Measurements from ENCODE around the gene MYPN. TPM values are rescaled to one million over a fixed set of nuclear protein-coding genes. Genes with fewer than 3 reads are reported as not detected.
"Not testable (repeated sequence)": the region's sequence is repeated elsewhere in the genome, so short reads cannot be mapped to it uniquely, and the experiment has no call there.

The MYPN gene
- total RNA-seq, 2 experiments from 2014 or later = not detected

DNA sequence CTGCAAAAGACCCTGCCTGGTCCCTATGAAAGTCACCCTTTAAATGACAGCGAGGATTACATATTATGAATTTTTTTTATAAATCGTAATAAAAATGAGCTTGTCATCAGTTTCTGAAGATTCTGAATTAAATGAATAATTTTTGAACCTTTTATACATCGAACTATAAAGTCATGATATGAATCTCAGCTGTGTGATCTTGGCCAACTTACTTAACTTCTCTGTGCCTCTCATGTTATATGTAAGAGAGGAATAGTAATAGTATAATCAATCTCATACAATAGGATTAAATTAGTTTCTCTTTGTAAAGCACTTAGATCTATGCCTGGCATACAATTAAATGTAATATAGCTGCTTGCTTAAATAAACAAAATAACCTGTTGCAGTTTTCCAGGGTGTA is 127.9 kb downstream of the MYPN start:
- Mint-ChIP-seq H3K4me3 (no peak overlapping the region), H3K9me3 (no peaks in the 10 kb centered on the region), H3K4me1 (no peaks in the 10 kb centered on the region), H3K36me3 (no peaks in the 10 kb centered on the region), H3K27me3 (peaks cover 9% of the 10 kb centered on the region), H3K27ac (no peak overlapping the region)
- no peak for DNase-seq

DNA sequence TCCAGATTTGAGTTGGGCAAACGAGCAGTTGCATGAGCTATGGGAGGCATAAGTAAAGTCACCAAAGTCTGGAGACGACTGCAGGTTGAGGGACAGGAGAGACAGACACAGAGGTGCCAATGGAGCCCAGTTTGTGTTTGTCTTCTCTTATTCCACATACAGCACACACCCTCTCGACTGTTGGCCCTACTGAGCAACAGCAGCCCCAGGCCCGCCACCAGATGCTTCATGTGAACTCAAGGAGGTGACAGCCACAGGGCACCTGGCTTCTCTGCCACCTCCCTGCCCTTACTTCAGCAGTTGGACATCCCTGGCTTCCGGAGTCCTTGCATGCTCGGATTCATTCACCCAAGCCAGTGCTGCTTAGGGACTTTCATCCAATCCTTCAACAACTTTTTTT is 129.1 kb downstream of the MYPN start:
- no peak for DNase-seq
- Mint-ChIP-seq H3K36me3 (no peaks in the 10 kb centered on the region), H3K27me3 (no peaks in the 10 kb centered on the region), H3K4me1 (no peaks in the 10 kb centered on the region), H3K4me3 (no peak overlapping the region), H3K9me3 (no peaks in the 10 kb centered on the region), H3K27ac (no peak overlapping the region)

DNA sequence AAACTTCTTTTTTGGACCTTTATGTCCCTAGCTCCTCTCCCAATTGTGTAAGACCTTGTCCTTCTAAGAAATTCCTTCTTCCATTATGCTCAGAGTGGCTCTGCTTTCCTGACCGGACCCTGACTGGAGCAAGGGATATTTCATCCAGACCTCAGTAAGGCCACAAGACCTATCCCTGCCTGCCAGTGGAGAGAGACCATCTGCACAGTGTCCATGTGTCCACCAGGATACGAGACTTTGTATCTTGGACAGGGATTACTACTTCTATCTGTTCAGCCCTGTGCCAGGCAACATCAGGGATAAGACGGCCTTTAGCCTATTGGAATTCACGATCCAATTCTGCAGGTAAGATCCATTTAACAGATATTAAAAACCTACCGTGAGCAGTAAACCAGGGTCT is 129.8 kb downstream of the MYPN start:
- Mint-ChIP-seq H3K9me3 (no peaks in the 10 kb centered on the region), H3K36me3 (no peaks in the 10 kb centered on the region), H3K4me1 (no peaks in the 10 kb centered on the region), H3K4me3 (no peak overlapping the region), H3K27ac (no peak overlapping the region), H3K27me3 (no peaks in the 10 kb centered on the region)
- no peak for DNase-seq

DNA sequence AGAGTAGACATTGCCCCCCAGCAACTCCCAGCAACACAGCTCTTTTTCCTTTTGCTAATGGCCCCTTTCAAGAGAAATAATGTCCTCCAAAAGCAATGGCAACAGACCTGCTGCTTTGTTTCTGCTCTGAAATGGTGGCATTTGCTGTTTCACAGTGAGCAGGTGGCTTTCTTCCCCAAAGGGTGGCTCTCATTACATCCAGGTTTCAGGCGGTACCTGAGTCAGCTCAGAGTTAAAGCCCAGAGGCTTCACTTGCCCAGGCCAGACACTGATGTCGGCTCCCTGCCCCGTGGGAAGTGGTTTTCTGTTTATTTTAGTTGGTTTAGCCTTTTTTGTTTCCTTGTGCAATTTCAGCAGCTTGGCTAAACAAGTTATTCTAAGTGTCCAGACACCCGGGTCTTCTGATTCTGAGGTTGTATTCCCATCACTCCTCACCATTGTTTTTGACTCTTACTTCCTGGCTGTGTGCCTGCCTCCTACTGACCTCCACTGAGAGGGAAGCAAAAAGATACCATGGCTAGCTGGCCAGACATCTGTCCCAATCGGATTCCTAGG is 130.4 kb downstream of the MYPN start:
- Mint-ChIP-seq H3K27me3 (no peaks in the 10 kb centered on the region), H3K4me3 (no peak overlapping the region), H3K27ac (no peak overlapping the region), H3K4me1 (no peaks in the 10 kb centered on the region), H3K36me3 (no peaks in the 10 kb centered on the region), H3K9me3 (no peaks in the 10 kb centered on the region)
- no peak for DNase-seq

DNA sequence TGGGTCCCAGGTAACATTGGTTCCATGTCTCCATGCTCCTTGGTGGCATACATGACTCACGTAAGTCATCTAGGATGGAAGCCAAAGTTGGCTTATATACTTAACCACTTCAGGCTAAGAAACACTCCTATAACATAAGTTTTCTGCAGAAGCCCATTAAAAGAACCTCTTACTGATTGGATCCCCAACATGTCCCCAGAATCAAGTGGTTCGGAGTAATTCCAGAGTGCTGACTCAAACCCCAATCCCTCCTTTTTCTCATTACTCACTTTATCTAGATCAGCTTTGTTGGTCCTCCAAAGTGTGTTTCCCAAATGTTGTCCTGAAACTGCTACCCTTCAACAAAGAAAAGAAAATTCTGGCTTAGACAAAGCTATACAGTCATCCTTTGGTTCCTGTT is 132.8 kb downstream of the MYPN start:
- Mint-ChIP-seq H3K27ac (no peak overlapping the region), H3K27me3 (no peaks in the 10 kb centered on the region)

DNA sequence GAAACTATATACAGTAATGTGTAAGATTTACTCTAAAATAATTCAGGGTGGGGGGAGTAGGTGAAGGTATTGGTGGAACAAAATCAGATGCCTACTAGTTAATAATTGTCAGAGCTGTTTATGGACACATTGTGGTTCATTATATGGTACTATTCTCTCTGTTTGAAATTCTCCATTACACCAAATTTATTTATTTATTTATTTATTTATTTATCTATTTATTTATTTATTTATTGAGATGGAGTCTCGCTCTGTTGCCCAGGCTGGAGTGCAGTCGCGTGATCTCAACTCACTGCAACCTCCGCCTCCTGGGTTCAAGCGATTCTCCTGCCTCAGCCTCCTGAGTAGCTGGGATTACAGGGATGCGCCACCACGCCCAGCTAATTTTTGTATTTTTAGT is 137.1 kb downstream of the MYPN start:
- not testable (repeated sequence) for H3K27me3 Mint-ChIP-seq, H3K36me3 Mint-ChIP-seq, H3K9me3 Mint-ChIP-seq, H3K4me3 Mint-ChIP-seq, H3K27ac Mint-ChIP-seq, DNase-seq, H3K4me1 Mint-ChIP-seq

More for the DNA sequence above, 132.8 kb downstream of the MYPN start:
- Mint-ChIP-seq H3K9me3 (no peaks in the 10 kb centered on the region), H3K4me1 (no peaks in the 10 kb centered on the region), H3K36me3 (no peaks in the 10 kb centered on the region), H3K4me3 (no peak overlapping the region)
- no peak for DNase-seq

DNA sequence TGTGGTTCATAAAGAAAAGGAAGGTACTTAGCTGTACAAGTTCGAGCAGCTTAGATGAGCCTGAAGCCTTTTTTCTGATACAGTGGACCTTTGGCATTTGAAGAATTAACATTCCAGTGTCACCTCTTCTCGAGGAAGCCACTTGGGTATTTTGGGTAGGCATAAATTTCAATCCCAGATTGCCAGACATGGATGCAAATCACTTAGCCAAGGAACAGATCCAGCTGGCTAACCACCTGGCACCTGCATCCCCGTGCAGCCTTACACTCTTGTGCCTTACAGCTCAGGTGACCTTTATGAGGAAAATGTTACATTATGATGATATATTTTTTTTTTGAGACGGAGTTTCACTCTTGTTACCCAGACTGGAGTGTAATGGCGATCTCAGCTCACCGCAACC is 138.6 kb downstream of the MYPN start:
- Mint-ChIP-seq H3K27ac (no peak overlapping the region), H3K9me3 (no peaks in the 10 kb centered on the region), H3K27me3 (no peaks in the 10 kb centered on the region), H3K4me3 (no peak overlapping the region), H3K4me1 (peaks cover 7% of the 10 kb centered on the region), H3K36me3 (no peaks in the 10 kb centered on the region)
- no peak for DNase-seq

DNA sequence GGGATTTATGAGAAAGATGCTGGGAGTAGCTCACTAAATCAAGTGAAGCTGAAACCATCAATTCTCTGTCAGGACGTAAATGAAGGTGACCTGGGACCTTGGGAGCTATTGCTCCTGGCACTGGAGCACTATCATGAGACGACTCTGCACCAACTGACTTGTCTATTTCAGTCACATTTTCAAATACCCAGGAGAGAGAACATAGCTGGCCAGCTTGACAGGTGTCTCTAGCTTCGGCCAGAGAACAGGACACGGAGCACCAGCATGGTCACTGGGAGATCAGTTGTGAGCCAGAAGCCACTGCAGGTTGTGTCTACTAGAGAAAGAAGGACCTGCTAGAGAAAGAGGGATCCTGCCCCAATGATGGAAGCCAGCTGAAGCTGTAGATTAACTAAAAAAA is 140.0 kb downstream of the MYPN start:
- H3K9me3 Mint-ChIP-seq = no peaks in the 10 kb centered on the region
- peaks cover 7% of the 10 kb centered on the region for H3K4me1 Mint-ChIP-seq
- H3K36me3 Mint-ChIP-seq = no peaks in the 10 kb centered on the region
- no peaks in the 10 kb centered on the region for H3K27me3 Mint-ChIP-seq
- DNase-seq = no peak
- H3K4me3 Mint-ChIP-seq = no peak overlapping the region
- H3K27ac Mint-ChIP-seq = no peak overlapping the region

DNA sequence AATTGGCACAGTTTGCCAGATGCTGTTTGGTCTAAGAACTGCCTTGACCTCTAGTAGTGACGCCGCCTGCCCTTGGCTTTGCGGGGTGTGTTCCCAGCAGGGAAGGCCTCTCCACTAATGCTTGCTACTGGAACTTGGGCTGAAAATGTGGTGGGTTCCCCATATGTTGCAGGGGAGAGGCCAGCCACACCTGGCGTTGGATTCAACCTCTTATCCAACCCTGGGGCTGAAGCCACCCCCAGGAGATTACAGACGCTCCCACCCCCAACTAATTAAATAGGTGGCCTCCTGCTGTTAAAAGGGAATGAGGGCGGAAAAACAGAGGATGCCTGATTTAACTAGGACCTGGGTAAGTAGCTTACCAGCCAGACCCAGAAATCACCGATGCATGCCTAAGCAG is 141.9 kb downstream of the MYPN start:
- Mint-ChIP-seq H3K27me3 (no peaks in the 10 kb centered on the region), H3K9me3 (no peaks in the 10 kb centered on the region), H3K4me3 (no peak overlapping the region), H3K27ac (no peak overlapping the region), H3K4me1 (peaks cover 7% of the 10 kb centered on the region), H3K36me3 (no peaks in the 10 kb centered on the region)
- no peak for DNase-seq

DNA sequence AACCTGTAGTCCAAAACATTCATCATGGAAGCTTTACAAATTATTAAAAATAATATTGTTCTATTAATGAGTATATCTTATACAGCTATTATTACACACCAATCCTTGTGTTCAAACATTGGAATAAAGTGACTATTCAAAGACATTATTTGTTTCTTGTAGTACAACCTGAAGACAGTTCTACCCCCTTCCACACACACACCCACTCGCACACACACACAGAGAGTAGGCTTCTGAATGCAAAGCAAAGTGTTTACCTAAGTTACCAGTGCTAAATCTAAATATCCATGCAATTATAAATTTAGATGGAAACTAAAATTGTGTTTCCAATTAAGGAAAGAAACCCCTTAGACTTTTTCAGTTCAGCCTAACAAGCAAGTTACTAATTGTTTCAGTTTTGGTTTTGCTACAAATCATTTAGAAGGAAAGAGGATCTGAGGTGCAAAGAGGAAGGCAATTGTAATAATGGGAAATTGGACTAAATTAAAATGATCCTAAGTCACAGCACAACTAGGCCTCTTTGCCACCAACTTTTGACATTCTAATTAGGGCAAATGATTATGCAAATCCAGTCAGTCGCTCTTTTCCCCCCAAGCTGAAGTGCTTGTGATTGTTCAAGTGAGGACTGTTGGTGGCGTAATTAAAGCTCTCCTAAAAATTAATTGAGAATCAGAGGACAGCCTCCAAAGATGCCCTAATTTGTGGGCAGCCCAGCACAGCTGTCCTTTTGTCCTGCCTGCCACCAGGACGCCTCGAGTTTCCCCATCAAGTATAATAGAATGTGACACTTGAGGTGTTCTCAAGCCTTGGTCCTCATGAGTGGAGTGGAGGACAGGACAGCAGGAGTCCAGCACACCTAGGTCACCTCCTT is 142.6 kb downstream of the MYPN start:
- DNase-seq = no peak
- no peak overlapping the region for H3K27ac Mint-ChIP-seq
- H3K4me3 Mint-ChIP-seq = no peak overlapping the region
- no peaks in the 10 kb centered on the region for H3K27me3 Mint-ChIP-seq
- no peaks in the 10 kb centered on the region for H3K36me3 Mint-ChIP-seq
- peaks cover 7% of the 10 kb centered on the region for H3K4me1 Mint-ChIP-seq
- no peaks in the 10 kb centered on the region for H3K9me3 Mint-ChIP-seq

DNA sequence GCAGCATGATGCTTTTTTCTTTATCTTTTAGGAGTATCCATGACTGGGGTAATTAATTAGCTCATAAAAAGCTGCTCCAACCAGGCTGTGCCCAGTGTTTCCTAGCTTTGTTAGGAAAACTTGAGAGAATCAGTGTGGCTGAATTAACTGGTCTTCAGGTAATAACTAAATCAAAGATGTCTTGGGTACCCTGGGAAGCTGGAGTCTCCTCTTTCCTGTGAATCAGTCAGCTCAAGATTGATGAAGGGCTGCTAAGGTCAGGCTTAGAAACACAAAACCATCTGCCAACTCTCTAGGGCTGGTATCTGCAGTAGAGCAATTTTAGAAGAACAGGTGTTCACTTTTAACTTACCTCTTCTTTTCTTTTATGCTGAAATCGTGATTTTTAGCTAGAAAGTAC is 144.1 kb downstream of the MYPN start:
- no peaks in the 10 kb centered on the region for H3K9me3 Mint-ChIP-seq
- H3K36me3 Mint-ChIP-seq = no peaks in the 10 kb centered on the region
- DNase-seq = no peak
- H3K27me3 Mint-ChIP-seq = peaks cover 5% of the 10 kb centered on the region
- no peak overlapping the region for H3K4me3 Mint-ChIP-seq
- no peak overlapping the region for H3K27ac Mint-ChIP-seq
- peaks cover 6% of the 10 kb centered on the region for H3K4me1 Mint-ChIP-seq

DNA sequence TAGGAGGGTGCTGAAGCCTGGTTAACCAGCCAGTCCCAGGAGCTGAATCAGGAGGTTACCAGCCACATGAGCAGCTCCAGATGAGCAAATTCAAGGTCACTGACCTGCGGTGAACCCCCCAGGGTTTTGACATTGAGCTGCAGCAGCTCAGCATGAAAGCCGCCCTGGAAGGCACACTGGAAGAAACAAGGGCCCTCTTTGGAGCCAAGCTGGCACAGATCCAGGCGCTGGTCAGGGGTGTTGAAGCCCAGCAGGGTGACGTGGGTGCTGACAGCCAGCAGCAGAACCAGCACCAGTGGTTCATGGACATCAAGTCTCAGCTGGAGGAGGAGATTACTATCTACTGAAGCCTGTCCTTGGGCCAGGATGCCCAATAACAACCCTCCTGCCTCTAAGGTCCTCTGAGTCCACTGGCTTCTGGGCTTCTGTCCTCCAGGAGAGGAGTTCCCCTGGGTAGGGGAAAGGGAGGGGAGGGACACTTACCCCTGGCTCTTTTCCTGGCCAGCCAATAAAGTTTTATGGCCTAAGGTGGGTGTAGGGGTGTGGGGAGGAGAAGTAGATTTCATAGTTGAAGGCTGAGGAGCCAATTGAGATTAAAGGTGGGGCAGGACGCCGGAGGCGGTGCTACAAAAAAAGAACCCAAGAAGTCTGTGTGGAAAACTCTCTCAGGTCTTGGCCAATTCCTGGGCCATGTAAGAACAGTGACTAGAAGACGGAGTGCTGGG is 152.0 kb downstream of the MYPN start:
- Mint-ChIP-seq H3K4me3 (no peak overlapping the region), H3K27me3 (peaks cover 5% of the 10 kb centered on the region), H3K27ac (no peak overlapping the region), H3K4me1 (no peaks in the 10 kb centered on the region), H3K36me3 (no peaks in the 10 kb centered on the region), H3K9me3 (peaks cover 4% of the 10 kb centered on the region)
- DNase-seq = no peak

Other genes with a start within 250 kb of the MYPN start
- gene SIRT1, start 224.8 kb upstream of the MYPN start, total RNA-seq = 10 to 100 TPM; 41.3 to 42.5 TPM
- 10 to 100 TPM; 38.2 to 39.9 TPM for gene HERC4, start 34.2 kb upstream of the MYPN start, total RNA-seq
- gene ATOH7, start 122.6 kb downstream of the MYPN start, total RNA-seq = not detected
- gene HNRNPH3, start 222.6 kb downstream of the MYPN start, total RNA-seq = 100 to 1,000 TPM; 160 to 165 TPM
- gene PBLD, start 223.4 kb downstream of the MYPN start, total RNA-seq = 1 to 10 TPM in 1 of 2 experiments, under 1 TPM in 1; 0.70 to 1.5 TPM